SH-SY5Y (cell line): ENCODE data around the gene GDAP1L1.
A peak's percentile ranks its signal among the peaks of the same experiment; 100 is the strongest.

Experiments used
- GATA2 ChIP-seq: IDR thresholded peaks from 2 replicates; pipeline ENCODE4 v1.6.1; 2011; ENCODE audit warnings: mild to moderate bottlenecking, low read depth, low read length
- GATA3 ChIP-seq: IDR thresholded peaks from 2 replicates; pipeline ENCODE4 v1.6.1; 2011; ENCODE audit warnings: low read depth, mild to moderate bottlenecking, low read length, moderate library complexity

The GDAP1L1 gene

GRCh38 chr20:44231713-44232468, 15.2 kb upstream of the GDAP1L1 start:
- TF ChIP-seq GATA2 (no peak), GATA3 (no peak)

DNA sequence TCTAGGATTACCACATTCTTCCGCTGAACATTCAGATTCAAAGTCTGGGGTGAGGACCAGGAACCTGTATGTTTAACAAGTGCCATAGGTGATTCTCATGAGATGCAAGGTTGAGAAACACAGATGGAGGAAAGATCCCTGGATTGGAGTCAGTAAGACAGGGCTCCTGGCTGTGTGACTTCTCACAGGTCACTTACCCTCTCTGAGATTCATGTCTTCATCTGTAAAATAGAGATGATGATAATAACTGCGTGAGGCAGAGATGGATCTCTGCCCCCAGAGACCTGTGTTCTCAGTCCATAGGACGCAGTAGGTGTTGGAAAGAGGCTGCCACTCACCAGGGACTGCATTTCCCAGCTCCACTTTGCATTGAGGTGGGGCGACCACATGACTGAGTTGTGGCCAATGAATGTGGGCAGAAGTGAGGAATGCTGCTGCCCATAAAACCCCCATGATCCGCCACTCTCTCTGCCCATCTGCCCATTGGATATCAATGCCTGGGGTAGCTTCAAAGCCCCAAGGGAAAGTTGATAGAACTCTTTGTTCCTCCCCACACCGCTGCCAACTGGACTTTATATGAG, 13.6 kb upstream of the GDAP1L1 start:
- TF ChIP-seq GATA2 (no peak), GATA3 (no peak)

GRCh38 chr20:44234566-44235317, 12.4 kb upstream of the GDAP1L1 start:
- no peak for TF ChIP-seq GATA2
- no peak for TF ChIP-seq GATA3

DNA sequence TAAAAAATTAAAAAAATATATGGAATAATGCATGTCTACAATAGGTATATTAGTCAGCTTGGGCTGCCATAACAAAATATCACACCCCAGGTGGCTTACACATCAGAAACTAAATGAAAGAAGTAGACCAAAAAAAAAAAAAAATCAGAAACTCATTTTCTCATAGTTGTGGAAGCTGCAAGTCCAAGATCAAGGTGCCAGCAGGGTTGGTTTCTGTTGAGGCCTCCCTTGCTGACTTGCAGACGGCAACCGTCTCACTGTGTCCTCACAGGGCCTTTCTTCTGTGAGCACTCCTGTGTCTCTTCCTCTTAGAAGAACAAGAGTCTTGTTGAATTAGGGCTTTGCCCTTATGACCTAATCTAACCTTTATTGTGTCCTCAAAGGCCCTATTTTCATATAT, 11.4 kb upstream of the GDAP1L1 start:
- TF ChIP-seq GATA2, result no peak
- no peak for TF ChIP-seq GATA3

- TF ChIP-seq GATA2 (no peak), GATA3 (no peak)
Measured at GRCh38 chr20:44241796-44242195, 5.3 kb upstream of the GDAP1L1 start.

- TF ChIP-seq GATA3 (no peak), GATA2 (peak; percentile 51; the same call in 1 of the 2 replicates)
Measured at GRCh38 chr20:44245977-44246376, 1.1 kb upstream of the GDAP1L1 start.

- no peak for TF ChIP-seq GATA2
Measured at GRCh38 chr20:44247586-44248409, 690 bp downstream of the GDAP1L1 start.

DNA sequence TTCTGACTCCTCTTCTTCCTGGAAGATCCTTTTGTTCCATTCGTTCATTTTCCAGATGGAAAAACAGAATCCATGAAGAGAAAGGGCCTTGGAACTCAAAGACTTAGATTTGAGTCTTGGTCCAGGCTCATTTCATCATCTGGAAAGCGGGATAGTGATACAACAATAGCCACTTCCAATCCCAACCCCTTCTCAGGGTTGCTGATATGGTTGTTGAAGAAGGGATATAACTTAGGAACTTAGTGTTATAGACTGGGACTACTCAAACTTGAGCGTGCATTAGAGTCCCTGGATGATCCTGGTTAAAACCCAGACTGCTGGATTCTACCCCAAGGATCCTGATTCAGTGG, 1.3 kb downstream of the GDAP1L1 start:
- no peak for TF ChIP-seq GATA3

- TF ChIP-seq GATA2 (no peak), GATA3 (no peak)
Measured at GRCh38 chr20:44251284-44251683, 4.2 kb downstream of the GDAP1L1 start.

DNA sequence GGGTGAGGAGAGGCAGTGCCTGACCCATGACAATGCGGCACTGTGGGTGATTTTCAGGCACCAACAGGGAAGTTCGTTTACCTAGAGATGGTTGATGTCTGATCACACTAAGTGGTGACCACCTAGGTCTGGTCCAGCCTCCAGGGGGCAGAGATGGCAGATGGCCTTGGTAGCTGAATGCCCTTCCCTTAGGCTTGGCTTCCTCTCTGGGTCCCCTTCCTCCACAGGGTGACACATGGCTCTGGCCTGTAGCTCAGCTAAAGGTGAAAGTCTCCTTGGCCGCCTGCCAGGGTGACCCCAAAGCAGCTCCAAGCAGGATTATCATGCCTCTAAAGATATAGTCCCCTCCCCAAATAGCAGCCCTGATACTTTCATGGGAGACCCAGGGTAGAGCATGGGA, 6.4 kb downstream of the GDAP1L1 start:
- TF ChIP-seq GATA2 (no peak), GATA3 (no peak)

DNA sequence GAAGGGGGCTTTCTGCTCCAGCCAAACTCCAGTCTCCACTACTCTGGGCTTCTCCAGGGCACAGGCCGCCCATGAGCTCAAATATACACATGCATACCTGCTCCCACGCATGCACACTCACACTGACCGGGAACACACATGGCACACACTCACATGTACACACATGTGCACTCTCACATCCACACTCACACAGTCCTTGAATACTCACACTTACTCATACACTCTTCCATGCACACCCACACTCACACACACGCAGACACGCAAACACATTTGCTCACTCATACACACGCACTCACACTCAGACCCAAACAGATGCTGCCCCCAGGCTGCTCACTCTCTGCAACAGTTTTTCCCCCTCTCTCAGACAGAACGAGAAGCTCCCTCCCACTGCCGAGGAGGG, 7.0 kb downstream of the GDAP1L1 start:
- no peak for TF ChIP-seq GATA3
- TF ChIP-seq GATA2, result no peak

DNA sequence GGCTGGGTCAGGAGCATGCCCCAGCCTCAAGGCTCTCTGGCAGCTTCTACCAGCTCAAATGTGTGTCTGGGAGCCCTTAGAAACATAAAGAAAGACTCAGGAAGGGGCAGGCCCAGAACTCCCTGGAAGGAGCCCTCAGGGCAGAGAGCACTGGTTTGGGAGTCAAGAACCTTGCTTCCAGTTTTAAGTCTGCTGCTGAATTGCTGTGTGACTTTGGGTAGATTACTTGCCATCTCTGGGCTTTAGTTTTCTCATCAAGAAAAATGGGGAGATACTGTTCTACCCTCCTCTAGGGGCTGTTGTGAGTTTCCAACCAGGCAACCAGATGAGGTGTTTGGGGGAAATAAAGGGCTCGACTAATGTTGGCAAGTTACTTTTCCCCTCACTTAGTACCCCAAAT, 8.8 kb downstream of the GDAP1L1 start:
- TF ChIP-seq GATA2 (no peak), GATA3 (no peak)

- no peak for TF ChIP-seq GATA2
- no peak for TF ChIP-seq GATA3
Measured at GRCh38 chr20:44256961-44257360, 9.9 kb downstream of the GDAP1L1 start.

- no peak for TF ChIP-seq GATA3
- TF ChIP-seq GATA2, result no peak
Measured at GRCh38 chr20:44258226-44258890, 11.2 kb downstream of the GDAP1L1 start.
